Measurements from ENCODE around the gene NRDE2.

The NRDE2 gene, protein sequence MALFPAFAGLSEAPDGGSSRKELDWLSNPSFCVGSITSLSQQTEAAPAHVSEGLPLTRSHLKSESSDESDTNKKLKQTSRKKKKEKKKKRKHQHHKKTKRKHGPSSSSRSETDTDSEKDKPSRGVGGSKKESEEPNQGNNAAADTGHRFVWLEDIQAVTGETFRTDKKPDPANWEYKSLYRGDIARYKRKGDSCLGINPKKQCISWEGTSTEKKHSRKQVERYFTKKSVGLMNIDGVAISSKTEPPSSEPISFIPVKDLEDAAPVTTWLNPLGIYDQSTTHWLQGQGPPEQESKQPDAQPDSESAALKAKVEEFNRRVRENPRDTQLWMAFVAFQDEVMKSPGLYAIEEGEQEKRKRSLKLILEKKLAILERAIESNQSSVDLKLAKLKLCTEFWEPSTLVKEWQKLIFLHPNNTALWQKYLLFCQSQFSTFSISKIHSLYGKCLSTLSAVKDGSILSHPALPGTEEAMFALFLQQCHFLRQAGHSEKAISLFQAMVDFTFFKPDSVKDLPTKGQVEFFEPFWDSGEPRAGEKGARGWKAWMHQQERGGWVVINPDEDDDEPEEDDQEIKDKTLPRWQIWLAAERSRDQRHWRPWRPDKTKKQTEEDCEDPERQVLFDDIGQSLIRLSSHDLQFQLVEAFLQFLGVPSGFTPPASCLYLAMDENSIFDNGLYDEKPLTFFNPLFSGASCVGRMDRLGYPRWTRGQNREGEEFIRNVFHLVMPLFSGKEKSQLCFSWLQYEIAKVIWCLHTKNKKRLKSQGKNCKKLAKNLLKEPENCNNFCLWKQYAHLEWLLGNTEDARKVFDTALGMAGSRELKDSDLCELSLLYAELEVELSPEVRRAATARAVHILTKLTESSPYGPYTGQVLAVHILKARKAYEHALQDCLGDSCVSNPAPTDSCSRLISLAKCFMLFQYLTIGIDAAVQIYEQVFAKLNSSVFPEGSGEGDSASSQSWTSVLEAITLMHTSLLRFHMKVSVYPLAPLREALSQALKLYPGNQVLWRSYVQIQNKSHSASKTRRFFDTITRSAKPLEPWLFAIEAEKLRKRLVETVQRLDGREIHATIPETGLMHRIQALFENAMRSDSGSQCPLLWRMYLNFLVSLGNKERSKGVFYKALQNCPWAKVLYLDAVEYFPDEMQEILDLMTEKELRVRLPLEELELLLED

DNA sequence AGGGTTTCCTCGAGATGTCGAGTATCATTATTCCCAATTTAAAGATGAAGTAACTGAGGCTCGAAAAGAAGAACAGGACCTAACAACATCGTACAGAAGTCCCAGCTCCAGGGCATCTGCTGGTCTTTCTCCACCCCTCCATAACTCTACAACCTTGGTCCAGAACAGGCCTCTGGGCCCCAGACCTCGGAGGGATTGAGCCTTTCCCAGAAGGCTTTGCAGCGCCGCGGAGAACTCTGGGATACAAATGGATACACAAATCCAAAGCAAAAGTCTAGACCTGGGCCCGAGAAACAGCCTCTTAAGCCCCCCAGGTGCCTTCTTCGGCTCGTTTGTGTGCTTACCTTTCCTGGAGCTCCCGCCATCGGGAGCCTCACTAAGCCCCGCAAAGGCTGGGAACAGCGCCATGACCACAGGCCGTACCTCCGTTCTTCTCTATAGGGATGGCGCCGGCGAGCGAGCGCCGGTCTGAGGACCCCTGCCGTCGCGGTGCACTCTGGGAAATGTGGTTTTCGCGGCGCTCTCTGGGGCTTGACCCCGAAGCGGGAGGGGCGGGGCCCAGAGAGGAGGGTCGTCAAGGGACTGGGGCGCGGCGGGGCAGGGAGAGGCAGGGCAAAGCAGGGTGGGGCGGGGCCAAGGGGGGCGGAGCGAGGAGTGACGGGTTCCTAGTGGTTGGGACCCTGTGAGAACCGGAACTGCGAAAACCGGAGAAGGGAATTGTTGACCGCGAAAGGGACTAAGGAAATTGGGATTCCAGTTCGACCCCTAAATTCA, at the start of gene NRDE2:
Gene NRDE2 (minus strand): TSS at position 445 of the 774 bp plus-strand sequence. CDS start 37 bp downstream, at position 408.
- peak within 1 kb of the TSS; percentile 61 for H3K9ac ChIP-seq (ENCODE audit: low read length)
- H3K36me3 ChIP-seq (ENCODE audit: low read length), result no peaks in the 10 kb centered on the region
- peaks cover 42% of the 10 kb centered on the region for H3K79me2 ChIP-seq (ENCODE audit: insufficient read depth, low read length)
- no peaks in the 10 kb centered on the region for H3K9me2 ChIP-seq (replicated peaks; ENCODE audit: insufficient read depth, low read length)
- H2AFZ ChIP-seq (ENCODE audit: low read depth, low read length, severe bottlenecking), result peak within 1 kb of the TSS; percentile 83
- peaks cover 8% of the 10 kb centered on the region for H3F3A ChIP-seq (ENCODE audit: insufficient read depth)
- peak within 1 kb of the TSS; percentile 69 for H3K4me3 ChIP-seq (ENCODE audit: insufficient read depth, low read length, poor library complexity, severe bottlenecking)
- H3K27me3 ChIP-seq (ENCODE audit: low read length), result no peaks in the 10 kb centered on the region
- no peak for TF ChIP-seq EZH2phosphoT487 (conservative IDR thresholded peaks at IDR 0.05; ENCODE audit: low read length)
- TF ChIP-seq, protein P1, sequence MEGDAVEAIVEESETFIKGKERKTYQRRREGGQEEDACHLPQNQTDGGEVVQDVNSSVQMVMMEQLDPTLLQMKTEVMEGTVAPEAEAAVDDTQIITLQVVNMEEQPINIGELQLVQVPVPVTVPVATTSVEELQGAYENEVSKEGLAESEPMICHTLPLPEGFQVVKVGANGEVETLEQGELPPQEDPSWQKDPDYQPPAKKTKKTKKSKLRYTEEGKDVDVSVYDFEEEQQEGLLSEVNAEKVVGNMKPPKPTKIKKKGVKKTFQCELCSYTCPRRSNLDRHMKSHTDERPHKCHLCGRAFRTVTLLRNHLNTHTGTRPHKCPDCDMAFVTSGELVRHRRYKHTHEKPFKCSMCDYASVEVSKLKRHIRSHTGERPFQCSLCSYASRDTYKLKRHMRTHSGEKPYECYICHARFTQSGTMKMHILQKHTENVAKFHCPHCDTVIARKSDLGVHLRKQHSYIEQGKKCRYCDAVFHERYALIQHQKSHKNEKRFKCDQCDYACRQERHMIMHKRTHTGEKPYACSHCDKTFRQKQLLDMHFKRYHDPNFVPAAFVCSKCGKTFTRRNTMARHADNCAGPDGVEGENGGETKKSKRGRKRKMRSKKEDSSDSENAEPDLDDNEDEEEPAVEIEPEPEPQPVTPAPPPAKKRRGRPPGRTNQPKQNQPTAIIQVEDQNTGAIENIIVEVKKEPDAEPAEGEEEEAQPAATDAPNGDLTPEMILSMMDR (IDR thresholded peaks at IDR 0.05; ENCODE audit: insufficient read depth, low read length, poor library complexity, severe bottlenecking), result no peak
- peak within 1 kb of the TSS; percentile 47 for H3K27ac ChIP-seq (ENCODE audit: low read depth, low read length)
- H3K4me2 ChIP-seq (ENCODE audit: low read depth, low read length, poor library complexity, severe bottlenecking), result peak within 1 kb of the TSS; percentile 75
- H3K9me3 ChIP-seq (ENCODE audit: insufficient read depth, low read length), result no peaks in the 10 kb centered on the region
- no peaks in the 10 kb centered on the region for H4K20me1 ChIP-seq (ENCODE audit: low read depth, low read length)

DNA sequence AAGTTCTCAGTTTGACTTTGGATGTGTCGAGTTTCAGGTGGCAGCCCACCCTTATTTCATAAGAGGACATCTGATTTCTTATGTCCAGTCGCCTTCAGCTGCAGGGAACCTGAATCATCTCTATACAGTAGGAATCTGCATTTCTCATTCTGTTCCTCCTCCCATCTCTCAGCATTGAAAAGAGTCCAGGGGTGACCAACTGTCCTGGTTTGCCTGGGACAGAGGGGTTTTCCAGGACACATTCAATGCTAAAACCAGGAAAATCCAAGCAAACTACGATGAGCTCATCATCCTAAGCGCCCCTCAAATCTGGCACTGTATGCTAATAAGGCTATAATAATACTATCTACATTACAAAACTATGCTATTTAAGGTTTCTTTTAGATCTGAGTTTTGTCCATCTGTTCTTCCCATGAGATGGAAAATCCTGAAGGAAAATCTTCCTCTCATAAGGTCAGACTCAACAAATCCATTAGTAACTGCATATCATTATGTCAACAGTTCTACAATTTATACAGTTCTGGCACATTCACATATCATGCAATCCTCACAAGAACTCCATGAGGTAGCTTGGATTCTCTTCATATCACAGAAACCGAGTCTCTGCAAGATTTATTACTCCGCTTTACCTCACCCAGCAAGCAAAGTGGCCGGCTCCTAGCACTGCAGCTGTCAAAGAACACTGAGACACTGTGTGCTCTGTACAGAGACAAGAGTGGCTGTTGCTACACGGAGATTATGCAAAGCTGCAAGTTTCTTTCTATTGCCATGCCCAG, 49.5 kb upstream of the NRDE2 start:
- Histone ChIP-seq H3K9me2 (replicated peaks; ENCODE audit: insufficient read depth, low read length) (no peaks in the 10 kb centered on the region), H2AFZ (ENCODE audit: low read depth, low read length, severe bottlenecking) (no peak overlapping the region), H3K4me2 (ENCODE audit: low read depth, low read length, poor library complexity, severe bottlenecking) (no peak overlapping the region), H3K27ac (ENCODE audit: low read depth, low read length) (no peak overlapping the region), H4K20me1 (ENCODE audit: low read depth, low read length) (no peaks in the 10 kb centered on the region), H3F3A (ENCODE audit: insufficient read depth) (peaks cover 17% of the 10 kb centered on the region), H3K9ac (ENCODE audit: low read length) (no peak overlapping the region), H3K27me3 (ENCODE audit: low read length) (no peaks in the 10 kb centered on the region), H3K36me3 (ENCODE audit: low read length) (no peaks in the 10 kb centered on the region), H3K9me3 (ENCODE audit: insufficient read depth, low read length) (no peaks in the 10 kb centered on the region), H3K79me2 (ENCODE audit: insufficient read depth, low read length) (no peaks in the 10 kb centered on the region), H3K4me3 (ENCODE audit: insufficient read depth, low read length, poor library complexity, severe bottlenecking) (no peak overlapping the region)
- TF ChIP-seq, protein P1 (IDR thresholded peaks at IDR 0.05; ENCODE audit: insufficient read depth, low read length, poor library complexity, severe bottlenecking), result no peak
- no peak for TF ChIP-seq EZH2phosphoT487 (conservative IDR thresholded peaks at IDR 0.05; ENCODE audit: low read length)
